Stimulated activated CD4-positive, alpha-beta T cell treated with anti-CD3 and anti-CD28 coated beads, Interleukin-1b, Interleukin-23, amount 100 ng/mL, for 4 hours (primary cell): Measurements from ENCODE around the gene MAGI1.

ENCODE experiments used
- DNase-seq, 2 donors: peaks; one replicate each; pipeline ENCODE4 v3.0.0-alpha.2; 2020; ENCODE audit warnings: low read depth in 2 of 2

Gene MAGI1

DNA sequence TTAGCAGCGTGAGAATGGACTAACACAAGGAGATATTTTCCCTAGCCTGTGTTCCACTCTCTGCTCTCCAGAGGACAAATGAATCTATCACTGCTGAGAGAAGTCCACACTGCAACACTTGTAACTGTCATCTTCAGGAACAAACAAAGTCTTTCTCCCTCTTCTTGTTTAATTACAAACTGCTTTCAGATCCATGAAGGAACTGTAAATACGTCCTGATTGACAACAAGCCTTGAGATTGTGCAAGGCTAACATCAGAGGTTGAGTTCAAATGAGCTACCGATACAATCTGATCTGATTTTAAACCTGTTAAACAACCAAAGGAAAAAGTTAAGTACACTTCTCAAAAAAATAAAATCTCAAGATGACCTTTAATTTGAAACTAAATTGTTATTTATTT, 712.1 kb downstream of the MAGI1 start:
- DNase-seq: no peak

DNA sequence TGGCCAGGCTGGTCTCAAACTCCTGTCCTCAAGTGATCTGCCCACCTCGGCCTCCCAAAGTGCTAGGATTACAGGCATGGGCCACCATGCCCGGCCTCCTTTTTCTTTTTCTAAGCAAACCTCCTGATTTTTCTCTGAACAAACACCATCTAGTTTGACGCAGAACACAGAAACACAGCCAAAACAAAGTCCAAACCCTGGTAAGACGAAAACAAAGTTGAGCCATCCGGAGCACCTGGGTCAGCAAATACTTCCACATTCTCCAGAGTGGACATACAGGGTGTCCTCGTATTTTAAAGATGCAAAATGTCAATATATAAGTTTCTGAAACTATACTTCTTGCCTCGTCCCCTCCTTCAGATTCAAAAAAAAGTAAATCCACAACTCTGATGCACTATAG, 715.8 kb downstream of the MAGI1 start:
- no peak for DNase-seq

DNA sequence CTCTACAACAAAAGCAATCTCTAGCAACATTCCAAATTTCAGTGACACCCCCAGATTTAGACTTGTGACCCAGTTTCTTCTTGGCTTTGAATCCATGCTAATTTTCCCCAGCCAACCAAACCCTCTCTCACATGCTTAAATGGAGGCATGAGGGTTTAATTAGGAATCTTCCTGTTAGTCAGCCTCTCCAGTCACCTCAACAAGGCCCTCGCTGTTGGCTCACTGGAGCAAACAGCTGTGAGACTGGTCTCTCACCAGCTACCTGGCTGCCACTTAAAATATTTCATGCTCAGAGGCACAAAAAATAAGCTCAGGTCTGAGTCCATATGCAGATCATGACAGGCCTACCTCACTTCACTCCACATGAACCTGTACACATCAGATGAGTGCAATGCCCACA, 720.5 kb downstream of the MAGI1 start:
- DNase-seq: no peak

DNA sequence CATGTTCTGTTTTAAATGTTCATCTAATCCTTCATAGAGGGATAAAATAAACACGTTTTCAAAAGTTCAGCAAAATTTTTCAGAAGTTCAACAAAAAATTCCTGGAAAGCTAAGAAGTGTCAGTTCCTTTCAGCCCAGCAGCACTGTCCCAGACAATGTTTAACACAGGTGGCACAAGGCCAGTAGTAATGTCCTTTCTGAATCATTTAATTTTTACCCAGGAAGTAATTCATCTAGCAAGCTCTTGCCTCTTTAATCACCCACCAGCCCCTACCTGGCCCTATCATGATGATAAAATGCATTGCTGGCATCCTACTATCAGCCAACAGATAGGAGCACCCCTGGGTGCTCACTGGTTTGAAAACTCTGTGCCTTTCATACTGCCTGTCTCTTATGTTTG, 723.8 kb downstream of the MAGI1 start:
- no peak for DNase-seq

DNA sequence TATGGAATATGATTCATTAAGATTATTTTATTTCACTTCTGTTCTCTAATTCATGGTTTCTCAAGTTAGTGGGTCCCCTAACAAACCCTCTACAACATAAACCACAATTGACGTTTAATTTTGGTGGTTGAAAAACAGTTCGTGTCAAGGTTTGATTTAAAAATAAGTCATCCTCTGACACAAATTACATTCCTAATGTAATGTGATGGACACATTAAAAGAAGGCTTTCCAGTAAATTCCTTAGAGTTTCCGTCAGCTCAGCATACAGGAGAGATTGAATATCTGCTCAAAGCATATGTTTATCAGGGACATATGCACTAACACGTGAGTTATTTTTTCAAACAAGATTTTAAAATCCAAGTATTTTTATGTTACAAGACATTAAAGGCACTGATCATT, 724.4 kb downstream of the MAGI1 start:
- no peak for DNase-seq

DNA sequence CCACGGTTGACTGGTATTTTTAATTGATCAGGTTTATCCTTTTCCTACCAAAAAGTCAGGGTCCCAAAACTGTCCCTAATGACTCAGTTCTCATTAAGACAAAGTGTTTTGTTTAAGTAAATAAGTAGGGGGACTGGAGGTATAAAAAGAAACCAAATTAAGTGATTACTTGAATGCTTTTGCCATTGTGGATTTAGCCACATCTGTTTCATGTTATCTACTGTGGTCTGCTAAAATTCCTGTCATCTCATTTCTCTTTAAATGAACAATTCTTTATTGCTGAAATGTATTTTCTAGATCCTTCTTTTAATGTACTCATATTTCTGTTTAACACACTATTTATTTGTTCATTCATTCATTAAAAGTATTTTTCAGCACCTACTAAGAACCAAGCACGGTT, 725.1 kb downstream of the MAGI1 start:
- DNase-seq: no peak

DNA sequence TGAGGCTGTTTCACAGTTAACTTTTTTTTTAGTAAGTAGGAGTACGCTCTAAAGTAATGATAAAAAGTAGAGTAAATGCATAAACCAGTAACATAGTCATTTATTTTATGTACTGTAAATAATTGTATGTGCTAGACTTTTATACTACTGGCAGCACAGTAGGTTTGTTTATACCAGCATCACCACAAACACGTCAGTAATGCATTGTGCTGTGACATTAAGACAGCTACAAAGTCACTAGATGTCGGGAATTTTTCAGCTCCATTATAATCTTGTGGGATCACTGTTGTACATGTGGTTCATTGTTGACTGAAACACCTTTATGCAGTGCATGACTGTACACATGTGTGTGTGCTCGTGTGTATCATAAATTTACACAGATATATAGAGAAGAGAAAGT, 732.9 kb downstream of the MAGI1 start:
- DNase-seq: no peak
